ENCODE measurements around the gene ILF2. TPM values are rescaled to one million over a fixed set of nuclear protein-coding genes. Genes with fewer than 3 reads are reported as not detected.
A peak's percentile ranks its signal among the peaks of the same experiment; 100 is the strongest.

ILF2 gene
- total RNA-seq, 1 donor from 2014 or later = 114 TPM

- Histone ChIP-seq H3K36me3 (ENCODE audit: control insufficient read depth, insufficient read depth, low read length) (no peaks in the 10 kb centered on the region), H3K27me3 (ENCODE audit: control insufficient read depth, insufficient read depth, low read length) (peaks cover 2% of the 10 kb centered on the region), H3K4me3 (ENCODE audit: low read depth, low read length) (no peak overlapping the region)
- FAIRE-seq (no peak), DNase-seq (ENCODE audit: low read depth) (no peak)
- TF ChIP-seq, protein P1, sequence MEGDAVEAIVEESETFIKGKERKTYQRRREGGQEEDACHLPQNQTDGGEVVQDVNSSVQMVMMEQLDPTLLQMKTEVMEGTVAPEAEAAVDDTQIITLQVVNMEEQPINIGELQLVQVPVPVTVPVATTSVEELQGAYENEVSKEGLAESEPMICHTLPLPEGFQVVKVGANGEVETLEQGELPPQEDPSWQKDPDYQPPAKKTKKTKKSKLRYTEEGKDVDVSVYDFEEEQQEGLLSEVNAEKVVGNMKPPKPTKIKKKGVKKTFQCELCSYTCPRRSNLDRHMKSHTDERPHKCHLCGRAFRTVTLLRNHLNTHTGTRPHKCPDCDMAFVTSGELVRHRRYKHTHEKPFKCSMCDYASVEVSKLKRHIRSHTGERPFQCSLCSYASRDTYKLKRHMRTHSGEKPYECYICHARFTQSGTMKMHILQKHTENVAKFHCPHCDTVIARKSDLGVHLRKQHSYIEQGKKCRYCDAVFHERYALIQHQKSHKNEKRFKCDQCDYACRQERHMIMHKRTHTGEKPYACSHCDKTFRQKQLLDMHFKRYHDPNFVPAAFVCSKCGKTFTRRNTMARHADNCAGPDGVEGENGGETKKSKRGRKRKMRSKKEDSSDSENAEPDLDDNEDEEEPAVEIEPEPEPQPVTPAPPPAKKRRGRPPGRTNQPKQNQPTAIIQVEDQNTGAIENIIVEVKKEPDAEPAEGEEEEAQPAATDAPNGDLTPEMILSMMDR (IDR thresholded peaks at IDR 0.05; ENCODE audit: insufficient read depth, low read length, severe bottlenecking) = no peak
Observed at GRCh38 chr1:153688736-153689328, 18.0 kb upstream of the ILF2 start.

GRCh38 chr1:153688276-153688675 lies 17.5 kb upstream of the ILF2 start:
- Histone ChIP-seq H3K36me3 (ENCODE audit: control insufficient read depth, insufficient read depth, low read length) (no peaks in the 10 kb centered on the region), H3K27me3 (ENCODE audit: control insufficient read depth, insufficient read depth, low read length) (peaks cover 2% of the 10 kb centered on the region), H3K4me3 (ENCODE audit: low read depth, low read length) (no peak overlapping the region)
- FAIRE-seq (no peak), DNase-seq (ENCODE audit: low read depth) (no peak)
- TF ChIP-seq, protein P1 (IDR thresholded peaks at IDR 0.05; ENCODE audit: insufficient read depth, low read length, severe bottlenecking) = no peak

- Histone ChIP-seq H3K36me3 (ENCODE audit: control insufficient read depth, insufficient read depth, low read length) (no peaks in the 10 kb centered on the region), H3K4me3 (ENCODE audit: low read depth, low read length) (no peak overlapping the region), H3K27me3 (ENCODE audit: control insufficient read depth, insufficient read depth, low read length) (peaks cover 2% of the 10 kb centered on the region)
- FAIRE-seq = no peak
- DNase-seq (ENCODE audit: low read depth) = no peak
- TF ChIP-seq, protein P1 (IDR thresholded peaks at IDR 0.05; ENCODE audit: insufficient read depth, low read length, severe bottlenecking) = no peak
Observed at GRCh38 chr1:153687346-153688125, 16.7 kb upstream of the ILF2 start.

DNA sequence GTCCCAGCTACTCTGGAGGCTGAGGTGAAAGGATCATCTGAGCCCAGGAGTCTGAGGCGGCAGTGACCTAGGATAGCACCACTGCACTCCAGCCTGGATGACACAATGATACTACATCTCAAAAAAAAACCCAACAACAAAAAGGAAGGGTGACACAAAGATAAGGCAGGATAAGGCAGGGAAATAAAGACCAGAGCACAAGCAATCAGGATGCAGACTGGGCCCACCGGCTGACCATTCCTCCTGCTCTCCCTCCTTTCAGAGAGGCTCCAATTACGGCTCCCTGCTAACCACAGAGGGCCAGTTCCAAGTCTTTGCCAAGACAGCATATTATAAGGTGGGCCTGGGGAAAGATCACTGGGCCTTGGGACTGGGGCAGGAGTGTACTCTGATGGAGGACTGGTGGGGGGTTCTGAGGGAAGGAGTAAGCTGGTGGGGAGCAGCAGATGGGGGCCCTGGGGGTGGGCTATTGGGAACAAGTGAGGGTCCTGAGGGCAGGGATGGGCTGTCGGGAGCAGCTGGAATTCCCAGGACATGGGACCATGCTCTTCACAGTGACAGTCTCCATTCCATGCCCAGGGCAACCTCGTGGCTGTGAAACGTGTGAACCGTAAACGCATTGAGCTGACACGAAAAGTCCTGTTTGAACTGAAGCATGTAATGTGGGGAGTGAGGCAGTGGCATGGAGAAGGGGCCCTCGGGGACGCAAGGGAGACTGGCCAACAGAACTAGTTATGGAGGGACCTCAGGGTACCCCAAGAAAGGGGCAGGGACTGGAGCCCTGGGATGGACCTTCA lies 14.9 kb upstream of the ILF2 start:
- H3K36me3 ChIP-seq (ENCODE audit: control insufficient read depth, insufficient read depth, low read length) = no peaks in the 10 kb centered on the region
- TF ChIP-seq, protein P1 (IDR thresholded peaks at IDR 0.05; ENCODE audit: insufficient read depth, low read length, severe bottlenecking) = no peak
- DNase-seq (ENCODE audit: low read depth) (no peak), FAIRE-seq (peak; percentile 89)
- no peak overlapping the region for H3K4me3 ChIP-seq (ENCODE audit: low read depth, low read length)
- peaks cover 3% of the 10 kb centered on the region for H3K27me3 ChIP-seq (ENCODE audit: control insufficient read depth, insufficient read depth, low read length)

- TF ChIP-seq, protein P1 (IDR thresholded peaks at IDR 0.05; ENCODE audit: insufficient read depth, low read length, severe bottlenecking) = no peak
- no peak for FAIRE-seq
- H3K4me3 ChIP-seq (ENCODE audit: low read depth, low read length) = no peak overlapping the region
- H3K36me3 ChIP-seq (ENCODE audit: control insufficient read depth, insufficient read depth, low read length) = no peaks in the 10 kb centered on the region
- peaks cover 10% of the 10 kb centered on the region for H3K27me3 ChIP-seq (ENCODE audit: control insufficient read depth, insufficient read depth, low read length)
- no peak for DNase-seq (ENCODE audit: low read depth)
Observed at GRCh38 chr1:153684892-153685291, 14.1 kb upstream of the ILF2 start.
